HepG2 (cell line): ENCODE data around the gene B4GALT3. TPM values are rescaled to one million over a fixed set of nuclear protein-coding genes. Genes with fewer than 3 reads are reported as not detected.

Source experiments
- AHR ChIP-seq: IDR thresholded peaks from 2 replicates; pipeline ENCODE4 v1.6.1; 2018; ENCODE audit warnings: missing genetic modification reagents, missing compliant biosample characterization
- ASH2L ChIP-seq: fragments of 300-600, 200-600 bp; sonication (generic); IDR thresholded peaks from 2 replicates; pipeline ENCODE4 v1.7.0; 2017; ENCODE audit warnings: low read depth, mild to moderate bottlenecking, moderate library complexity, mixed read lengths, low read length; ENCODE audit not compliant: insufficient read length
- IRF2 ChIP-seq: IDR thresholded peaks from 2 replicates; pipeline ENCODE4 v1.6.1; 2018; ENCODE audit warnings: missing genetic modification reagents, missing compliant biosample characterization
- SNRNP70 ChIP-seq: fragments of 200-400 bp; formaldehyde crosslinking; IDR thresholded peaks from 2 replicates; pipeline ENCODE4 v1.6.1; 2017; ENCODE audit warnings: mild to moderate bottlenecking, low read depth, low read length, moderate library complexity
- WIZ ChIP-seq: sonication (generic); formaldehyde crosslinking; IDR thresholded peaks from 2 replicates; pipeline ENCODE4 v1.5.1; 2020; ENCODE audit warnings: mild to moderate bottlenecking, missing genetic modification reagents
- ZNF180 ChIP-seq: sonication (generic); formaldehyde crosslinking; IDR thresholded peaks from 2 replicates; pipeline ENCODE4 v1.4.0; 2020; ENCODE audit warnings: low read depth, missing genetic modification reagents, borderline replicate concordance
- ZNF614 ChIP-seq: IDR thresholded peaks from 2 replicates; pipeline ENCODE4 v1.6.1; 2018; ENCODE audit warnings: missing biosample characterization, missing genetic modification reagents, inconsistent platforms, borderline replicate concordance
- ZNF674 ChIP-seq: sonication (generic); formaldehyde crosslinking; IDR thresholded peaks from 2 replicates; pipeline ENCODE4 v1.5.0; 2020; ENCODE audit warnings: low read depth, mild to moderate bottlenecking, missing genetic modification reagents
- polyA plus RNA-seq, 8 experiments: library from polyadenylated mRNA; depleted of rRNA in 3 of 8; stranded (reverse) in 7 of 8; unstranded in 1 of 8; fragments of >200 nt; fragmentation: Illumina TruSeq in 4 of 8; extraction: Trizol in 4 of 8; gene quantifications; 2 replicates each; pipeline versions ENCODE4 v1.2.1 to v1.2.3, GENCODE V29; 2011 to 2016; ENCODE audit warnings: low read depth in 4 of 8, missing spikeins in 1 of 8, mixed read lengths in 1 of 8; ENCODE audit not compliant: insufficient read depth in 1 of 8
- total RNA-seq, 5 experiments: library from RNA; depleted of rRNA; stranded (reverse); fragments of >200 nt; fragmentation: Illumina TruSeq; extraction: Trizol; gene quantifications; 2 replicates each; pipeline ENCODE4 v1.2.3, GENCODE V29; 2016; ENCODE audit warnings: low read depth in 1 of 5
- TF ChIP-seq, protein P1 (sequence below): sonication (generic); formaldehyde crosslinking; IDR thresholded peaks from 2 replicates; pipeline ENCODE4 v1.5.0; 2020; ENCODE audit warnings: missing genetic modification reagents
- TF ChIP-seq, protein P2 (sequence below): sonication (generic); formaldehyde crosslinking; IDR thresholded peaks from 2 replicates; pipeline ENCODE4 v1.4.0; 2020; ENCODE audit warnings: missing genetic modification reagents
- TF ChIP-seq, protein P3 (sequence below): fragments of 450-650 bp; IDR thresholded peaks from 2 replicates; pipeline ENCODE4 v1.6.1; 2017
- TF ChIP-seq, protein P4 (sequence below): sonication (generic); formaldehyde crosslinking; IDR thresholded peaks from 2 replicates; pipeline ENCODE4 v1.8.0; 2023; ENCODE audit warnings: mild to moderate bottlenecking, missing genetic modification reagents
- TF ChIP-seq, protein P5 (sequence below): sonication (generic); formaldehyde crosslinking; IDR thresholded peaks from 2 replicates; pipeline ENCODE4 v1.4.0; 2020; ENCODE audit warnings: missing genetic modification reagents, borderline replicate concordance
- TF ChIP-seq, protein P6 (sequence below): sonication (generic); formaldehyde crosslinking; IDR thresholded peaks from 2 replicates; pipeline ENCODE4 v1.4.0; 2020; ENCODE audit warnings: mild to moderate bottlenecking, missing genetic modification reagents
- TF ChIP-seq, protein P7 (sequence below): sonication (generic); formaldehyde crosslinking; IDR thresholded peaks from 2 replicates; pipeline ENCODE4 v1.5.1; 2020; ENCODE audit warnings: missing genetic modification reagents, mild to moderate bottlenecking, borderline replicate concordance

Gene B4GALT3
- total and polyA plus RNA-seq, 2 of the 13 experiments (the other 11 are each of a cell fraction or from before 2014, with no cell fraction given), result 35.6 to 40.4 TPM

DNA sequence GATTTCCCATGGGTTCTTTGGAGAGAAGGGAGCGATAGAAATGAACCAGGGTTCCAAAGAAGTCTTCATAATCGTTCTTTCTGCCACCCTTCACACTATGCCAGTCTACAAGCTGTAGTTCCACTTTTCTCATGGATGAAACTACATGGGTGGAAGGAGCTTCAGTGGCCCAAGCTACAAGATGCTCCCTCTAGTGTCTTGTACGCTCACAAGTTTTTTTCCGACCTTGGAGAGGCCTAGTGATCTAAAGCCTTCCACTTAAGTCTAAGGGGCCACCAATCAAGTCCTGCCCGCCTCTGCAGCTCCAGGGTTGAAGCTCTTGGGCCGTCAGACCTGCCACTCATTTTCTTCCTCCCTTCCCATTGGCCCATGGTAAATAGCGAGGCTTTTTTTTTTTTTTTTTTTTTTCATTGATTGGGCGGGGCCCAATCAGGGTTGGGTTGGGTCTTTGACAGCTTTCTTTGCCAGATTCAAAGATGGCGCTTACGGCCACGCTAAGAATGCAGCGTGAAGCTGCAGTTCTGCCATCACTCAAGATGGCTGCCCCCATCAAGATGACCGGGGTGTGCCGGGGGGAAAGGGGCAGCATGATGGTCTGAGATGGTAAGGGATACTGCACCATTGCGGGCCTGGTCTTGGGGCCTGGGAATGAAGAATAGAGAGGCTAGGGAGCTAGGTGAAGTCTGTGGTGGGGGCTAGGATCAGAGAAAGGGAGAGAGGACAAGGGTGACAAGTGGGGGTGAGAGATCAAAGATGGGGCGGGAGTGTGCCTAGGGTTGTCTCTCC lies 48.4 kb upstream of the B4GALT3 start, which contains the start of gene TOMM40L (continued):
- TF ChIP-seq, protein P1, sequence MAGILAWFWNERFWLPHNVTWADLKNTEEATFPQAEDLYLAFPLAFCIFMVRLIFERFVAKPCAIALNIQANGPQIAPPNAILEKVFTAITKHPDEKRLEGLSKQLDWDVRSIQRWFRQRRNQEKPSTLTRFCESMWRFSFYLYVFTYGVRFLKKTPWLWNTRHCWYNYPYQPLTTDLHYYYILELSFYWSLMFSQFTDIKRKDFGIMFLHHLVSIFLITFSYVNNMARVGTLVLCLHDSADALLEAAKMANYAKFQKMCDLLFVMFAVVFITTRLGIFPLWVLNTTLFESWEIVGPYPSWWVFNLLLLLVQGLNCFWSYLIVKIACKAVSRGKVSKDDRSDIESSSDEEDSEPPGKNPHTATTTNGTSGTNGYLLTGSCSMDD (CRISPR knock-in tag), result no peak
- TF ChIP-seq, protein P2, sequence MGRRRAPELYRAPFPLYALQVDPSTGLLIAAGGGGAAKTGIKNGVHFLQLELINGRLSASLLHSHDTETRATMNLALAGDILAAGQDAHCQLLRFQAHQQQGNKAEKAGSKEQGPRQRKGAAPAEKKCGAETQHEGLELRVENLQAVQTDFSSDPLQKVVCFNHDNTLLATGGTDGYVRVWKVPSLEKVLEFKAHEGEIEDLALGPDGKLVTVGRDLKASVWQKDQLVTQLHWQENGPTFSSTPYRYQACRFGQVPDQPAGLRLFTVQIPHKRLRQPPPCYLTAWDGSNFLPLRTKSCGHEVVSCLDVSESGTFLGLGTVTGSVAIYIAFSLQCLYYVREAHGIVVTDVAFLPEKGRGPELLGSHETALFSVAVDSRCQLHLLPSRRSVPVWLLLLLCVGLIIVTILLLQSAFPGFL (CRISPR knock-in tag), result no peak
- TF ChIP-seq SNRNP70 (no peak), ZNF674 (CRISPR knock-in tag) (no peak), AHR (no peak), WIZ (CRISPR knock-in tag) (no peak), ZNF180 (CRISPR knock-in tag) (no peak), ZNF614 (CRISPR knock-in tag) (peak; percentile 52), IRF2 (peak; percentile 75), ASH2L (peak; percentile 17)
- TF ChIP-seq, protein P3, sequence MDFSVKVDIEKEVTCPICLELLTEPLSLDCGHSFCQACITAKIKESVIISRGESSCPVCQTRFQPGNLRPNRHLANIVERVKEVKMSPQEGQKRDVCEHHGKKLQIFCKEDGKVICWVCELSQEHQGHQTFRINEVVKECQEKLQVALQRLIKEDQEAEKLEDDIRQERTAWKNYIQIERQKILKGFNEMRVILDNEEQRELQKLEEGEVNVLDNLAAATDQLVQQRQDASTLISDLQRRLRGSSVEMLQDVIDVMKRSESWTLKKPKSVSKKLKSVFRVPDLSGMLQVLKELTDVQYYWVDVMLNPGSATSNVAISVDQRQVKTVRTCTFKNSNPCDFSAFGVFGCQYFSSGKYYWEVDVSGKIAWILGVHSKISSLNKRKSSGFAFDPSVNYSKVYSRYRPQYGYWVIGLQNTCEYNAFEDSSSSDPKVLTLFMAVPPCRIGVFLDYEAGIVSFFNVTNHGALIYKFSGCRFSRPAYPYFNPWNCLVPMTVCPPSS, result no peak
- TF ChIP-seq, protein P4, sequence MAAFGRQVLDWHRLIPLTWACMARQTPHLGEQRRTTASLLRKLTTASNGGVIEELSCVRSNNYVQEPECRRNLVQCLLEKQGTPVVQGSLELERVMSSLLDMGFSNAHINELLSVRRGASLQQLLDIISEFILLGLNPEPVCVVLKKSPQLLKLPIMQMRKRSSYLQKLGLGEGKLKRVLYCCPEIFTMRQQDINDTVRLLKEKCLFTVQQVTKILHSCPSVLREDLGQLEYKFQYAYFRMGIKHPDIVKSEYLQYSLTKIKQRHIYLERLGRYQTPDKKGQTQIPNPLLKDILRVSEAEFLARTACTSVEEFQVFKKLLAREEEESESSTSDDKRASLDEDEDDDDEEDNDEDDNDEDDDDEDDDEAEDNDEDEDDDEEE (CRISPR knock-in tag), result 0 out of 2 replicates have a peak, but pooled peaks have one; percentile 31
- TF ChIP-seq, protein P5, sequence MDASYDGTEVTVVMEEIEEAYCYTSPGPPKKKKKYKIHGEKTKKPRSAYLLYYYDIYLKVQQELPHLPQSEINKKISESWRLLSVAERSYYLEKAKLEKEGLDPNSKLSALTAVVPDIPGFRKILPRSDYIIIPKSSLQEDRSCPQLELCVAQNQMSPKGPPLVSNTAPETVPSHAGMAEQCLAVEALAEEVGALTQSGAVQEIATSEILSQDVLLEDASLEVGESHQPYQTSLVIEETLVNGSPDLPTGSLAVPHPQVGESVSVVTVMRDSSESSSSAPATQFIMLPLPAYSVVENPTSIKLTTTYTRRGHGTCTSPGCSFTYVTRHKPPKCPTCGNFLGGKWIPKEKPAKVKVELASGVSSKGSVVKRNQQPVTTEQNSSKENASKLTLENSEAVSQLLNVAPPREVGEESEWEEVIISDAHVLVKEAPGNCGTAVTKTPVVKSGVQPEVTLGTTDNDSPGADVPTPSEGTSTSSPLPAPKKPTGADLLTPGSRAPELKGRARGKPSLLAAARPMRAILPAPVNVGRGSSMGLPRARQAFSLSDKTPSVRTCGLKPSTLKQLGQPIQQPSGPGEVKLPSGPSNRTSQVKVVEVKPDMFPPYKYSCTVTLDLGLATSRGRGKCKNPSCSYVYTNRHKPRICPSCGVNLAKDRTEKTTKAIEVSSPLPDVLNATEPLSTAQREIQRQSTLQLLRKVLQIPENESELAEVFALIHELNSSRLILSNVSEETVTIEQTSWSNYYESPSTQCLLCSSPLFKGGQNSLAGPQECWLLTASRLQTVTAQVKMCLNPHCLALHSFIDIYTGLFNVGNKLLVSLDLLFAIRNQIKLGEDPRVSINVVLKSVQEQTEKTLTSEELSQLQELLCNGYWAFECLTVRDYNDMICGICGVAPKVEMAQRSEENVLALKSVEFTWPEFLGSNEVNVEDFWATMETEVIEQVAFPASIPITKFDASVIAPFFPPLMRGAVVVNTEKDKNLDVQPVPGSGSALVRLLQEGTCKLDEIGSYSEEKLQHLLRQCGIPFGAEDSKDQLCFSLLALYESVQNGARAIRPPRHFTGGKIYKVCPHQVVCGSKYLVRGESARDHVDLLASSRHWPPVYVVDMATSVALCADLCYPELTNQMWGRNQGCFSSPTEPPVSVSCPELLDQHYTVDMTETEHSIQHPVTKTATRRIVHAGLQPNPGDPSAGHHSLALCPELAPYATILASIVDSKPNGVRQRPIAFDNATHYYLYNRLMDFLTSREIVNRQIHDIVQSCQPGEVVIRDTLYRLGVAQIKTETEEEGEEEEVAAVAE (CRISPR knock-in tag), result no peak
- TF ChIP-seq, protein P6, sequence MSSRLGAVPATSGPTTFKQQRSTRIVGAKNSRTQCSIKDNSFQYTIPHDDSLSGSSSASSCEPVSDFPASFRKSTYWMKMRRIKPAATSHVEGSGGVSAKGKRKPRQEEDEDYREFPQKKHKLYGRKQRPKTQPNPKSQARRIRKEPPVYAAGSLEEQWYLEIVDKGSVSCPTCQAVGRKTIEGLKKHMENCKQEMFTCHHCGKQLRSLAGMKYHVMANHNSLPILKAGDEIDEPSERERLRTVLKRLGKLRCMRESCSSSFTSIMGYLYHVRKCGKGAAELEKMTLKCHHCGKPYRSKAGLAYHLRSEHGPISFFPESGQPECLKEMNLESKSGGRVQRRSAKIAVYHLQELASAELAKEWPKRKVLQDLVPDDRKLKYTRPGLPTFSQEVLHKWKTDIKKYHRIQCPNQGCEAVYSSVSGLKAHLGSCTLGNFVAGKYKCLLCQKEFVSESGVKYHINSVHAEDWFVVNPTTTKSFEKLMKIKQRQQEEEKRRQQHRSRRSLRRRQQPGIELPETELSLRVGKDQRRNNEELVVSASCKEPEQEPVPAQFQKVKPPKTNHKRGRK, result no peak
- TF ChIP-seq, protein P7, sequence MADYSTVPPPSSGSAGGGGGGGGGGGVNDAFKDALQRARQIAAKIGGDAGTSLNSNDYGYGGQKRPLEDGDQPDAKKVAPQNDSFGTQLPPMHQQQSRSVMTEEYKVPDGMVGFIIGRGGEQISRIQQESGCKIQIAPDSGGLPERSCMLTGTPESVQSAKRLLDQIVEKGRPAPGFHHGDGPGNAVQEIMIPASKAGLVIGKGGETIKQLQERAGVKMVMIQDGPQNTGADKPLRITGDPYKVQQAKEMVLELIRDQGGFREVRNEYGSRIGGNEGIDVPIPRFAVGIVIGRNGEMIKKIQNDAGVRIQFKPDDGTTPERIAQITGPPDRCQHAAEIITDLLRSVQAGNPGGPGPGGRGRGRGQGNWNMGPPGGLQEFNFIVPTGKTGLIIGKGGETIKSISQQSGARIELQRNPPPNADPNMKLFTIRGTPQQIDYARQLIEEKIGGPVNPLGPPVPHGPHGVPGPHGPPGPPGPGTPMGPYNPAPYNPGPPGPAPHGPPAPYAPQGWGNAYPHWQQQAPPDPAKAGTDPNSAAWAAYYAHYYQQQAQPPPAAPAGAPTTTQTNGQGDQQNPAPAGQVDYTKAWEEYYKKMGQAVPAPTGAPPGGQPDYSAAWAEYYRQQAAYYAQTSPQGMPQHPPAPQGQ (CRISPR knock-in tag), result no peak
